Stimulated activated CD4-positive, alpha-beta T cell treated with anti-CD3 and anti-CD28 coated beads, Interleukin-1b, Interleukin-23, amount 100 ng/mL, for 48 hours (primary cell): ENCODE data around the gene NAV2.

Experiments used
- DNase-seq: peaks from one replicate; pipeline ENCODE4 v3.0.0-alpha.2; 2020

The NAV2 gene

DNA sequence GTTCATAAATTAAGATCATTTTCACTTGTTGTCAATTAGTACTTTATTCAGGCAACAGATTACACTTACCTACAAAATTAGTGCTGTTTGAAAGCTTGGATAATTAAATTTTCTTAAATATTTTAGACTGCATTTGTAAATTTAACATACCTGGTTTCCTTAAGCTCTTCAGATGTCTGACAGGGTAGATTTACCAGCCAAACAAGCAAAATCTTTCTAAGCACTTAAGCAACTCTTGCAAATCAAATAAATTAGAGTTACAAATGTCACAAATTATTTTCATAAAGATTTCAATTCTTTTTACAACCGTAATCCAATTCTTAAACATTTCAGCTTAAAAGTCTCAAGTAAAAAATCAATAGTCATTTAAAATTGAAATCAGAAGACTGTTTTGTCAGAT is 317.8 kb downstream of the NAV2 start:
- no peak for DNase-seq

DNA sequence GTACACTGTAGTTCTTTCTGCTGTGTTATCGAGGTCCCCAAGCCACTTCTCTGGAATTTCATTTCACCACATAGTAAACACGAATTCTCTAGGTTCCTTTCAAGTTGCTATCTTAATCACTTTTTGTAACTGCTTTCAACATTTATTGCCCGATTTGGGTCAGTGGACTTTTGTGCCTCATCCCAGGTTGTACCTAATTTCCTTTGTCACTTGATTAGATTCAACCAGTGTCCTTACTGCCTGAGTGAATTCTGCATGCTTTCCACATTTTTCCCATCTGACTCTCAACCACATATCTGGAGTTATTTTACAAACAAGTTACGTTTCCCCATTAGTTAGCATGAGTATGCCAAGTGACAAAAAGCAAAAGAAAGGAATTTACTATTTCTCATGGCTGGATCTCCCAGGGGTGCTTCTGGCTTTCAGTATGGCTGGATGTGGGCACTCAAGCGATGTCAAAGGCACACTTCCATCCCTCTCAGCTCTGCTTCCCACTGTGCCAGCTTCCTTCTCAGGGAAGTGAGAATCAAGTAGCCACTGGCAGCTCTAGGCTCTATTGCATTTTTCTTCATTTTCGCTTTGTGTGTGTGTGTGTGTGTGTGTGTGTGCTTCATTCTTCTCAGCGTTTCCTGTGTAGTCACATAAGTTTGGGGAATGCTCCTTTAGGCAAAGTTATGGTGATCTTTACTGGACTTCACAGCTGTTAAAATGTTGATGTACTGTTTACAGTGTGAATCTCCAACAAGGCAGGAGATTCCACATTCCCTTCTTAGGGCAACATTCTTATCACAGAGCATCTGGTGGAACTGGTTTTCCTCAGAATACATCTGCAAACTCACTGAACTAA is 318.7 kb downstream of the NAV2 start:
- DNase-seq: no peak

DNA sequence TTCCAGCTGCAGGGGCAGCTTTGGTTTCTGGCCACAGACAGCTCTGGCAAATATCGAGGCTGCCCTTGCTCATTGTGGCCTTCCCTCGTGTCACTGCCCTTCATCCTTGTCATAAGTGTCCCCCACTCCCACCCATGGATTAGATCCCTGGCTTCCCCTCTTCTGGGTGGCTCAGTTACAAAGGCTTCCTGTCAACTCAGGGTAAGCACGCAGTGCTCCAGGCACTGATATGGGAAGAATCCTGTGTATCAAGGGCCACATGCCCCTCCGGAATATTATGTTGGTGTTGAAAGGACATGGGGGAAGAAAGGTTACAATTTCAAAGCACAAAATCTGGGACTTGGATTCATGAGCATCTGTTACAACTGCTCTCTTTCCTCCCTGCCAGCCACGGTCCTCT is 319.5 kb downstream of the NAV2 start:
- no peak for DNase-seq

DNA sequence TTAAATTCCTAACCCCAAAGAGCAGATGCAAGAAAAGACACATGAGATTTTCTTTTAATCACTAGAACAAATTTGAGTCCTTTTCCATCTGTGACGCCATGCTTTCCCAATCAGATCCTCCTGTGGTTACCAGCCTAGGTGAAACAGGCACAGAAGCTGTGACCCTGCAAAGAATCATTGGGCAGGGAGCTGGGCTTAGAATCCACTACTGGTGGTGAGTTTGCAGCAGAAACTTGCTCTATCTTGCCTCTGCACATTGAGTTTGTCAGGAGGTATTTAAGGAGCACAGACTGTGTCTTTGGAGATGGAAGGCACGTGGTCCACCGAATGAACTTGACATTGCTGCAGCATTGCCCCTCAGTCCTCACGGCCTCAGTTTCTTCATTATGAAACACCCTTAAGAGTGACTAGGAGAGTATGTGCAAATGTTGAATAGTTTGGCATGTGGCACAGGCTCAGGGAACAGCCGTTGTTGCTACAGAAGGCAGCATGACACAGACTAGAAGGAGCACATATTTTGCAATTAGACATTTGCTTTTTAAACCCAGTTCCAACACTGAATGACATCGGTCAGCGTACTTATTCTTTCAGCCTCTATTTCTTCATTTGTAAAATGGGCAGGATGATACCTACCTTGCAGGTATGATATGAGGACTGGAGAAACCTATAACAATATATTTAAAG is 320.1 kb downstream of the NAV2 start:
- DNase-seq: no peak

DNA sequence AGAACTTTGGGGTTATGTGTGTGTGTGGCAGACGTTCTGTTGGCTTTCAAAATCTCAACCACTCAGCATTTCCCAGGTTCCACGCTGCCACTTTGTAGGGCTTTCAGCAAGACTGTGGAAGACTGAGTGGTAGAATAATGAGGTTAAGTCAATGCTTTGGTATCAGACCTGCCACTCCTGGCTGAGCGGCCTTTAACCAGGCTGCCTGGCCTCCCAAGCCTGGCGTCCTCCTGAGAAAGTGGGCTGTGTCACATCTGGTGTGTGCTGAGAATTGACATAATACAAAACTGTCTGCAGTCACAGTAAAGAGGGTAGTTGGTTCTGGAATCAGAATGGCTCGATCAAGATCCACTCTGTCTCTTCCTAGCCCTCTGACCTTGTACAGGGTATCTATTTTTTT is 321.2 kb downstream of the NAV2 start:
- DNase-seq: no peak

DNA sequence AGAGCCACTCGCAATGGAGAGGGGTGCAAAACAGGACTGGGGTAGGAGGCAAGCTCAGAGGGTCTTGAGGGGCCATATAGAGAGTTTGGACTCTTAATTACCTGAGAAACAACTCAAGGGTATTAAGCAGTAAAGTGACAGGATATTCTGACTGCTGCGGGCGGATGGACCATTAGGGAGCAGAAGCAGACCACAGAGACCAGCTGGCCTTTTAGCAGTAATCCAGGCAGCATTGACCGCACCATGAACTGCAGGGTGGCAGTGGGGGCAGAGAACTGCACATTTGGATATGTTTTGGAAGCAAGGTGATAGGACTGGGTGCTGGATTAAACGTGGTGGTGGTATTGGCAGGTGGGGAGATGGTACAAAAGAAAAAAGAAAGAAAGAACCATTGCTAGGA is 322.3 kb downstream of the NAV2 start:
- DNase-seq: no peak

DNA sequence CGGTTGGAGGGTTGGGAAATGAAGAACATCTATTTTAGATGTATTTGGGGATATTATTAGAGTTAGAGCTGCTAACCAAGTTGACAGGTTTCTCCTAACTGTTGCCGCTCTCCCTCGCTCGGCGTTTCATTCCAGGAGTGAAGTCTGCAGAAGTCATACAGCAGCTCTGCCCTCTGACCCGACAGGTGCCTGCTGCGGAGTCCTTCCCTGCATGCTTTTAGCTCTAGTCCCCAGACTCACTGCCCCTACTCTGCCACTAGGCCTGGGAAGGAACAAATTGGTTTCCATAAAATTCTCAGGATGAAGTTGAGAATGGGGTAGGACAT is 322.7 kb downstream of the NAV2 start:
- no peak for DNase-seq

DNA sequence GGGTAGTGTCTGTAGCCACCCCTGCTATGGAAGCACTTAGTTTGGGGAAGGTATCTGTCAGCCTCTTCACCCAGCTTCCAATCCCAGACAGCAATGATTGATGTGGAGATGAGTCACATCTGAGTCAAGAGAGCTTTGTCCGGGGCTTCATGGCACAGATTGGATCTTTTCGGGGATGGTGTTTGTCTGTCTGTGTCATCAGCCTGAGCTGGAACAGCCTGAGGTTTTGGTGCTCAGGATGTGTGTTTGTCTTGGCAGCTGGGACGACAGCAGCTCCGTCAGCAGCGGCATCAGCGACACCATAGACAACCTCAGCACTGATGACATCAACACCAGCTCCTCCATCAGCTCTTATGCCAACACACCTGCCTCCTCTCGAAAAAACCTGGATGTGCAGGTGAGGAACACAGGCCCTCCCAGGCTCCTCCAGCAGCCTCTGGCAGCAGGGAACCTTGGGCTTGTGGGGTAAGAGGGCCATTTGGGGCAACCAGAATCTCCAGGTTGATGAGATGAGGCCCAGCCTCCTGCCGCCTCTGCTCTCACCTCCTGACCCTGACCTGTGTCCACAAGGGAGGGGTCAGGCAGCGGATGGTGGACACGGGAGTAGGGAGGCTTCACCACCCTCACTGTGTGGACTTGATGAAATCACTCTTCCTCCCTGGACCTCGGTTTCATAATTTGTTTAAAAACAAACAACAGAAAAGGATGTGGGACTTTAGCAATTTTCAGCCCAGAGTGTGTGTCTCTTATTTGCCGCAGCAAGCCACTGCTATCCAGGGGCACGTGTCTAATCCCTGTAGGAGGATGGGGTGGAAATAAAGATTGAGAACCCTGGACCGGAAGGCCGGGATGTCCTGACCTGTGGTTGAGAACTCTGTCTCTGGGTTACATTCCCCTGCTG is 323.3 kb downstream of the NAV2 start:
- no peak for DNase-seq

DNA sequence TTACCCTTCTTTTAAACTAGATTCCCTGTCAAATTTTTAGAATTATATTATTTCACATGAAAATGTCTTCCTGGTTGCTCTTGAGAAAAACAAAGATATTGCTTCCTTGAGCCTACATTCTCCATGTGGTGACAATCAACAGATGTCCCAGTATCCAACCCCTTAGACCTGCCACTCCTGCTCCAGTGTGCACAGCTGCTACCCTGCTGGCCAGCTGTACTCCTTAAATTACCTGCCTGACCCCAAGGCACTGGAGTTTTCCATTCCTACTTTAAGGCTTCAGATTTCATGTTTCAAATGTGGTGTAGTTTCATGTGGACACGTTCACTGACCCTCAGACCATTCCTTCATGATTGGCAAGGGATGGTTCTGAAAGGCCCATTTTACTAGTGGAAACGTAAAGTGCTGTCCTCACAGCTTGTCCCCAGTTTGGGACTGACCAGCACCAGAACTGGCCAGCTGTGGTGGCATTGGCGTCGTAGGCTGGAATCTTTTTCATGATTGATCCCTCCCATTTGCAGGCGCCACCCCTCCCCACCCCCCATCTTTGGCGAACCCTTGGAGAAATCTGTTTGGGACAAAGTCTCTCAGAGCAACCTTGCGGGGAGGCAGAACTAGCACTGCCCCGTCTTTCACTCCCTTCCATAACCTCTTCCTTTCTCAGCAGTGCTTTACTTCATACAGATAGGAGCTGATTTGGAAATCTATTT is 324.1 kb downstream of the NAV2 start:
- no peak for DNase-seq

DNA sequence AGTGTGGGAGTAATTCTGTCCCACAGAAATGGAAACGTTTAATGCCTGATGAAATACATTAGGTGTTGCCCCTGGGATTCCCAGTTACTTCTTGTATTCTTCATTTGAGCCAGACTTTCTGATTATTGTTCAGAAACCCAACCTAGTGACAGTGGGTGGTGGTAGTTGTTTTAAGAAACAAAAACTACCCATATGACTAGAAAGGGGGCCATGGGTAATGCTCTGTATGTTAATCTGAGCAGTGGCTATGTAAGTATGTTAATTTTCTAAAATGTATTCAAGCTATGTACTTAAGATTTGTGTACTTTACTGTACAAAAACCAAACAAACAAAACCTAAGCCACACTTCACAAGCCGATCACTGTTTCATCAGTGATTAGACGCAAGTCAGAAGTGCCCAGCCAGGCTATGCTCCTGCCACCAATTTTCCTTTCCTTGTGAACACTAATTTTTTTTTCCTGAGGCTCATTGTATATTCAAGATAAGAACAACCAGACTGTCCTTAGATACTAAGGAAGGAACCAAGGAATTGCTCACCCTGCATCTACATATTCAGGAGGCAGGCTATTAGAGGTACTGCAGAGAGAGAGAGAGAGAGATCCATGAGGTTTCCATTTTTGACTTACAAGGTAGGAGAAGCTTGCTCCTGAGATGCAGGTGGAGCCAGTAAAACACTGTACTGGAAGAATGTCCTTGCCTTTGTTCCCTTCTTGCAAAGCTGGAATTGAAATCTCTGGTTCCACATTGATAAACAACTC is 324.9 kb downstream of the NAV2 start:
- no peak for DNase-seq

DNA sequence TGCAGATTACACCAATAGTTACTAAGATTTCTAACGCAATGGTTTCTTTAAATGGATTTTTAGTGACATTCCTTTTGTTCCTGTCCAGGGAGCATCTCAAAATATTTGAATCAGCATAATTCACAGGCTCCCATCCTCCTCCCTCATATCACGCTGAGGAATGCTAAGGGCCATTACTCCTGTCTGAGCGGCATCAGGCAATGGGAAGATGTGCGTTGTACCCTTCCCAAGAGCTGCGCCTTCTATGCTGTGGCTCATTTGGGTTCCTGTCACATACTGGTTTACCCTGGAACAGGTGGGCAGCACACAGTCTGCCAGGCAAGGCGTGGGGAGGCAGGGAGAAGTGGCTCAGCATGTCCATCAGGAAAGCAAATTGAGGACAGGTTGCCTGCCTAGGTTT is 325.8 kb downstream of the NAV2 start:
- DNase-seq: no peak

DNA sequence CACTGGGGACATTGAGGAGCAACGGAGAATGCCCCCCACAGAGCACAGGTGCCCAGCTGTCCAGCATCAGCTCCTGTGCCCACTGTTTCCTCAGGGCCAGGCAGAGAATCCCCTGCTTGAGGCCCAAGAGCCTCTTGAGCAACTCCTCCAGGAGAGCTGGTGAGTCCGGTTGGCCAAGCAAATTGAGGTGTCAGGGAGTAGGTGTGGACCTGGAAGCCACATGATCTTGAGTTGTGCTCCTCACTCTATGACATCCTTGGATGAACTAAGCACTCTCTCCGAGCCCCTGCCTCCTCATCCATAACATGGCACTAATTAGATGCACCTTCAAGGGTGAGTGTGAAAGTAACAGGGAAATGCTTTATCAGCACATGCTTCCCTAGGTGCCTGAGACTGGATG is 326.3 kb downstream of the NAV2 start:
- DNase-seq: no peak

DNA sequence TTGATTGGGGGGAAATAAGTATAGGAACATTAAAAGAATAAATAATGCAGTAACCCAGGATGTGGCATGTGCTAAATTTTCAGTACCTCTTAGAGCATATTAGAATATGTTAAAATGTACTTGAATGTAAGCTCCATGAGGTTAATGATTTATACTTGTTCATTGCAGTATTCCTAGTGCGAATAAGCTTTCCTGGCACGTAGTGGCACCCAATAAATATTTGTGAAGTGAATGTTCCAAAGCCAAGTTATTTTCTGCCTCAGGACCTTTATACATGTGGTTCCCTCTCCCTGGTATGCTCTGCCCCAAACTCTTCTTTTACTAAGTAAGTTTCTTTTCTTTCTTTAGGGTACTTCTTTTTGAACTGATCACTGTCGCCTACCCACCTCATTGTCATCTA is 328.9 kb downstream of the NAV2 start:
- DNase-seq: no peak

DNA sequence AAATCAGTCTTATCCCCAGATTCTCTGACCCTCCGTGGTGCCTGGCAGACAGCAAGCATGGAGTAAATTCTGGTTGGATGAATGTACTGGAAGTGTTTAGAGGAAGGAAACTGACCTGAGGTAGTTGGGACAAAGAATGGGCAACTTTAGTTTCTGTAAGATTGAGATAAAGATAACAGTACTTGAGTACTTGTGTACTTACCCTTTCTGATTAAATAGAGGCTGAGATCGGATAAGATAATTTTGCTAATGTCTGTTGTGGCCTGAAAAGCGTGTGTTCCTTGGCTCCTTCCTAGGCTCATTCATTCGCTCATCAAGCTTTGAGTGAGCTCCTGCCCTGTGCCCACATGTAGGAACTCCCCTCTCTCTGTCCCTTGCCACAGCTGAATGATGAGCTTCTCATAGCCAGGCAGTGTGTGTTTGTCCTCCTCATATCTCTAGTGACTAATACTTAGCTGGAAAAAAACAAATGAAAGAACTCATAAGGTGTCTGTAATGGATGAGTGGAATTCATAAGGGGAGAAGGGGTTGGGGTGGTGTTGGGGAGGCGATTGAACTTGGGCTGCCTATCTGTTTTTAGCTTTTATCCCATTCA is 329.5 kb downstream of the NAV2 start:
- DNase-seq: no peak

DNA sequence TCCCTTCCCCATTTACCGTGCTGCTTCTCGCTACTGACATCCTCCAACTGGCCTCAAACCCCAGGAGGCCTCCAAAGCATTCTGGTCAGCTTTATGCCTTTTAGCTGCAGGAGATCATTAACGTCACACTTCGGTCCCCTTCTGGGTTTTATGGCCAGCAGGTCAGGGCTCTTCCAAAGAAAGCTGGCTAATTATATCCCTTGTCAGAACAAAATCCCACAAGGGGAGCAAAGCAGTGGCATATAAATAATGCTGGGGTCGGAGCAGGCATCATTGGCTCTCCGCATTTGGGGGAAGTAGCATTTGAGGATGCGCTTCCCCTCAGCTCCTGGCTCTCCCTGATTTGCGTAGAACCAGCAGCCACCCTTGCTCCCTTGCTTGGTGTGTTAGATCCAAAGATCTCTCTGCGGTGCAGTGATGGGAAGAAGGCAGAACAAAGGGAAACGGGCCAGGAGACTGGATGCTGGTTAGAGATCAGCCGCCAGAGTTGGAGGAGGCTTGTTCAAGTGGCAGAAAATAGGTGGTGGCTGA is 330.2 kb downstream of the NAV2 start:
- no peak for DNase-seq

DNA sequence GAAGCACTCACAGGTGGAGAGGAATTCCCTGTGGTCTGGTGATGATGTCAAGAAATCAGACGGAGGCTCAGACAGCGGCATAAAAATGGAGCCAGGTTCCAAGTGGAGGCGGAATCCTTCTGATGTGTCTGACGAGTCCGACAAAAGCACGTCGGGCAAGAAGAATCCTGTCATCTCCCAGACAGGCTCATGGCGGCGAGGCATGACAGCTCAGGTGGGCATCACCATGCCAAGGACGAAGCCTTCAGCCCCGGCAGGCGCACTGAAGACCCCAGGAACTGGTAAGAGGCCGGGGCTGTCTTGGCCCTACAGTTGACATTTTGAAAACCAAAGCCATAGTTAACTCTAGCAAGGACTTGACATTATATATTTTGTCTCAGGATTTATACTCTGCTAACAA is 331.4 kb downstream of the NAV2 start:
- DNase-seq: no peak

DNA sequence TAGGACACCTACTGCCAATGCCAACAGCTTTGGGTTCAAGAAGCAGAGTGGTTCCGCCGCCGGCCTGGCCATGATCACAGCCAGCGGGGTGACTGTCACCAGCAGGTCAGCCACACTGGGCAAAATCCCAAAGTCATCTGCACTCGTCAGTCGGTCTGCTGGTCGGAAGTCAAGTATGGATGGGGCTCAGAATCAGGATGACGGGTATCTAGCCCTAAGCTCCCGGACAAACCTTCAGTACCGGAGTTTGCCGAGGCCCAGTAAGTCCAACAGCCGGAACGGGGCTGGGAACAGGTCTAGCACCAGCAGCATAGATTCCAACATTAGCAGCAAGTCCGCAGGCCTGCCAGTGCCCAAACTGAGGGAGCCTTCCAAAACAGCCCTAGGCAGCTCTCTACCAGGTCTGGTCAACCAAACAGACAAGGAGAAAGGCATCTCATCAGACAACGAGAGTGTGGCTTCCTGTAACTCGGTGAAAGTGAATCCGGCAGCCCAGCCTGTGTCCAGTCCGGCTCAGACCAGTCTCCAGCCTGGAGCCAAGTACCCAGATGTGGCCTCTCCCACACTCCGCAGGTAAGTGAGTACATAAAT is 332.6 kb downstream of the NAV2 start:
- no peak for DNase-seq

DNA sequence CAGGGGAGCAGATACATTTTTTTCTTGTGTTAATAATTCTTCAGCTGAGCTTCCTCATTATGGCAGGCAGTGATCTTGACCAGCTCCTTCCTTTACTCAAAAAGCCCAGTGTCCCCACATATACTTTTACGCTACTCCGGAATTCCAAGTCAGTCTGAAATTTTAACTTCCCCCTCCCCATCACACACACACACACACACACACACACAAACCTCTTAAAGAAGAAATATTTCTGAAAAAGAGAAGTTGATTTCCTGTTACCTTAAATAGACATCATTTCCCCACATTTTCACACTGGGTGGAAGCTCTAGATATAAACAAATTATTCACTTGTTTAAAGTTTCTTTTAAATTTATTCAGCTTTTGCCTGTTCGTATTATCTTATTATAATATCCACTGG is 333.8 kb downstream of the NAV2 start:
- DNase-seq: no peak

DNA sequence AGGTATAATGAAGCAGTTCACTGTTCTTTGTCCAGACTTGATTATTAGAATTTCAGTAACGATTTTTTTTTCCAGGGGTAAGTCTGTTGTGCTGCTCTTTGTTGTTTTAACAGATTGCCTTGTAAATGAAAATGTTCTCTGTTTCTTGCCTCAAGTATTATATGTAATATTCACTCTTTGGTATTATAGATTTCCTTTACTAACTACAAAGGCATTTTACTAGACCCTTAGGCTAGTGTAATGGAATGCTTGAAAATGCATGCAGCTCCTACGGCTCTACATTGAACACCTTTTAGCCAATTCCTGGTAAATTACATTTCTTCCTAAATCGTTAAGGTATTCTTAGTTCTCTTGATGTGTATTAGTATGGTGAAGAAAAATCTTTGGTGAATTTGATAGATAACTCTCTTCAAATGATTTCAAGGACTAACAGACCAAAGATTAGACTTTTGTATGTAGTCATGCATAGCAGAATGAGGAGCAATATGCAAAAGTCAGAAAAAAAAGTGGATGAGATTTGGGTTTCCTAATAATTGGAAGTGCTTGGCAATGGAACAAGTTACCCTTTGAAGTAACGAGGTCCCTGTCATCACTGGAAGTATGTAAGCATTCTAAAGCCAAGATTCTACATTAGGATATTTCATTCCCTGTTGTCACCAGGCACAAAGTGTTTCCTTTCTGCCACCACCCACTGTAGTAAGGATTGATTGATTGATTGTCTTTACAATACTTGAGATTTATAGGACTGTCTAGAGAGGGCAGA is 334.6 kb downstream of the NAV2 start:
- no peak for DNase-seq

DNA sequence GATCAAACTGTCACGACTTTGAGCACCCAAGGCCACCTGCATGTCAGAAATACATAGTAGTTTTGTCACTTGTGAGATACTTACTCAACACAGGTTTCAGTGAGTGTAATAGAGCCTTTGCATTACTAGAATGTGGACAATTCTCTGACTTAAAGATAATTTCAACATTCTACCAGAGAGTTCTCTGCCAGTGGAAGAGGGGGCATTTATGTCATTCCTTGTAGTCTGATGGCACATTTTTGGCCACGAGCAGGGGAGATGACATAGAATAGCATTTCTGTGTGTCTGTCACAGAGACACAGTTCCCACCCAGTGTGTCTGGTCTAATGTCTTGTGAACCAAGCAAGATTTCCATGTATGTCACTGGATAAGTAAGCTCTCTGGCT is 335.1 kb downstream of the NAV2 start:
- no peak for DNase-seq

DNA sequence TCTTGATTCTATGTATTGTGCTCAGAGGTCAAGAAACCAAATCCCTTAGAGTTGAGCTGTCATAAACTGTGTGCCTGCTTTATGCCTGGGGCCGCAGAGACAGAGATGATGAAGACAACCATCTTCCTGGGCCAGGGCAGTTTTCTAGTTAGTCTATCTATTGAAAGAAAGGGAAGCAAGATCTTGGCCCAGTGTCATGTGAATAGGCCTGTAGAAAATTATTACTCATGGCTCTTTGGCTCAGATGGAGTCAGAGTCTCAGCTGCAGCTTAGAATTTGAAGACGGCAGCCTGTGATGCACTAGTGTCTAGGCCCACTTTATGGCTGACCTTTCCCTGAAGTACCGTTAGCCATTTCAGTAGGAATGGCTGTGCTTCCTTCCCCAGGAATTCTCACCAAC is 335.6 kb downstream of the NAV2 start:
- no peak for DNase-seq
